Uterus (tissue), 4 donors: Measurements from ENCODE around the gene TM9SF3. TPM values are rescaled to one million over a fixed set of nuclear protein-coding genes. Genes with fewer than 3 reads are reported as not detected.

Experiments used
- DNase-seq, 2 donors: peaks; one replicate each; pipeline ENCODE4 v3.0.0-alpha.2; 2019 to 2020
- H3K27ac ChIP-seq, 2 donors: fragments of 200-600 bp; sonication (generic); 1 replicate in 1 of 2; 2 replicates in 1 of 2; pipeline ENCODE4 v1.5.1; 2016 to 2018
- H3K27me3 ChIP-seq, 2 donors: fragments of 200-600 bp; sonication (generic); one replicate each; pipeline ENCODE4 v1.5.1; 2018 to 2019; ENCODE audit warnings: control low read depth in 1 of 2
- H3K36me3 ChIP-seq, 2 donors: fragments of 200-600 bp; sonication (generic); one replicate each; pipeline ENCODE4 v1.5.1; 2019; ENCODE audit warnings: control low read depth in 1 of 2
- H3K4me1 ChIP-seq, 2 donors: fragments of 200-600 bp; sonication (generic); one replicate each; pipeline ENCODE4 v1.5.1; 2018 to 2019; ENCODE audit warnings: control low read depth in 1 of 2
- H3K4me3 ChIP-seq, 2 donors: fragments of 200-600 bp; sonication (generic); 1 replicate in 1 of 2; 2 replicates in 1 of 2; pipeline ENCODE4 v1.5.1; 2018 to 2019; ENCODE audit warnings: mild to moderate bottlenecking in 1 of 2
- H3K9me3 ChIP-seq, 2 donors: fragments of 200-600 bp; sonication (generic); one replicate each; pipeline ENCODE4 v1.5.1; 2019; ENCODE audit warnings: control low read depth in 1 of 2
- CTCF ChIP-seq, 4 experiments: fragments of 200-600 bp in 2 of 4; fragments of 450-650 bp in 2 of 4; sonication (generic) in 2 of 4; IDR thresholded peaks; one replicate each; pipeline ENCODE4 v1.5.1; 2016 to 2019; ENCODE audit warnings: antibody characterized with exemption in 4 of 4, mild to moderate bottlenecking in 2 of 4, moderate library complexity in 1 of 4
- POLR2A ChIP-seq, 2 donors: fragments of 450-650 bp; IDR thresholded peaks; one replicate each; pipeline ENCODE4 v1.6.1; 2016; ENCODE audit warnings: antibody characterized with exemption in 2 of 2, mild to moderate bottlenecking in 1 of 2, moderate library complexity in 1 of 2
- intact Hi-C: fragments of 100-400 bp; cut with DNase I; formaldehyde crosslinking; loops from one replicate; pipeline ENCODE4 v1.15.1; 2023; ENCODE audit warnings: low total_unique reads
- total RNA-seq, 4 donors: library from RNA; depleted of rRNA in 3 of 4; stranded (reverse); fragments of >200 nt in 3 of 4; gene quantifications; one replicate each; pipeline versions ENCODE4 v1.1.0 to v1.2.4, GENCODE V29; 2014 to 2023
- donor health status: DM: yes; HTN: yes; CAD: no.

TM9SF3 gene
- 100 to 1,000 TPM in 2 of 4 donors, 10 to 100 TPM in 2; 86.8 to 210 (median 113) TPM for total RNA-seq

- Histone ChIP-seq H3K27me3 (no peaks in the 10 kb centered on the region), H3K27ac (peak within 1 kb of the TSS; percentile 93 to 95), H3K4me1 (peaks cover 0 to 8% of the 10 kb centered on the region in 2 donors), H3K4me3 (peak within 1 kb of the TSS; percentile 73 to 88), H3K9me3 (no peaks in the 10 kb centered on the region), H3K36me3 (no peaks in the 10 kb centered on the region)
- TF ChIP-seq CTCF (IDR thresholded peaks at IDR 0.05) (peak in 1 of 4 experiments; percentile 23), POLR2A (IDR thresholded peaks at IDR 0.05) (peak; percentile 85 to 94)
- peak; percentile 90 to 92 for DNase-seq
- intact Hi-C loops: no loop called here
These were observed at the start of gene TM9SF3 for GRCh38 chr10:96586419-96587263. TM9SF3 (minus strand) TSS chr10:96587012; CDS start chr10:96586835, 177 bp downstream.

GRCh38 chr10:96636551-96636950 is 49.7 kb upstream of the TM9SF3 start:
- no peak for DNase-seq
- Histone ChIP-seq H3K27me3 (no peaks in the 10 kb centered on the region), H3K27ac (no peak overlapping the region), H3K9me3 (no peaks in the 10 kb centered on the region), H3K4me3 (no peak overlapping the region), H3K4me1 (no peaks in the 10 kb centered on the region), H3K36me3 (no peaks in the 10 kb centered on the region)
- TF ChIP-seq CTCF (IDR thresholded peaks at IDR 0.05): no peak
- intact Hi-C loops: no loop called here

GRCh38 chr10:96632974-96633710 is 46.3 kb upstream of the TM9SF3 start:
- DNase-seq: no peak
- TF ChIP-seq CTCF (IDR thresholded peaks at IDR 0.05): no peak
- no peak for TF ChIP-seq POLR2A (IDR thresholded peaks at IDR 0.05)
- intact Hi-C loops: no loop called here
- Histone ChIP-seq H3K27ac (no peak overlapping the region), H3K9me3 (no peaks in the 10 kb centered on the region), H3K36me3 (no peaks in the 10 kb centered on the region), H3K27me3 (no peaks in the 10 kb centered on the region), H3K4me1 (no peaks in the 10 kb centered on the region), H3K4me3 (no peak overlapping the region)

GRCh38 chr10:96627292-96627691 is 40.5 kb upstream of the TM9SF3 start:
- Histone ChIP-seq H3K27me3 (no peaks in the 10 kb centered on the region), H3K9me3 (no peaks in the 10 kb centered on the region), H3K27ac (no peak overlapping the region), H3K36me3 (no peaks in the 10 kb centered on the region), H3K4me1 (no peaks in the 10 kb centered on the region), H3K4me3 (no peak overlapping the region)
- TF ChIP-seq POLR2A (IDR thresholded peaks at IDR 0.05) (no peak), CTCF (IDR thresholded peaks at IDR 0.05) (no peak)
- intact Hi-C loops: no loop called here
- DNase-seq: no peak

GRCh38 chr10:96626795-96627194 is 40.0 kb upstream of the TM9SF3 start:
- Histone ChIP-seq H3K9me3 (no peaks in the 10 kb centered on the region), H3K27me3 (no peaks in the 10 kb centered on the region), H3K36me3 (no peaks in the 10 kb centered on the region)

More at GRCh38 chr10:96626795-96627194, 40.0 kb upstream of the TM9SF3 start:
- no peak for TF ChIP-seq POLR2A (IDR thresholded peaks at IDR 0.05)
- no peak for TF ChIP-seq CTCF (IDR thresholded peaks at IDR 0.05)
- no peak for DNase-seq
- Histone ChIP-seq H3K4me3 (no peak overlapping the region), H3K27ac (no peak overlapping the region), H3K4me1 (no peaks in the 10 kb centered on the region)
- intact Hi-C loops: no loop called here
